Epithelial cell of proximal tubule (primary cell): ENCODE data around the gene TFIP11. TPM values are rescaled to one million over a fixed set of nuclear protein-coding genes. Genes with fewer than 3 reads are reported as not detected.

ENCODE experiments used
- DNase-seq: peaks from one replicate; pipeline ENCODE4 v3.0.0-alpha.2; 2011; ENCODE audit warnings: low read depth
- H3K4me3 ChIP-seq: 2 replicates; pipeline ENCODE4 v1.5.1; 2011; ENCODE audit warnings: low read depth, mild to moderate bottlenecking, low read length
- total RNA-seq: library from RNA; depleted of rRNA; stranded (reverse); fragments of >200 nt; gene quantifications from 2 replicates; pipeline ENCODE4 v1.2.3, GENCODE V29; 2015
- TF ChIP-seq, protein P1 (sequence below): conservative IDR thresholded peaks from 2 replicates; pipeline ENCODE4 v1.5.1; 2012; ENCODE audit warnings: low read depth, mild to moderate bottlenecking, low read length

TFIP11 gene
- total RNA-seq, 1 donor from 2014 or later = 17.8 TPM

DNA sequence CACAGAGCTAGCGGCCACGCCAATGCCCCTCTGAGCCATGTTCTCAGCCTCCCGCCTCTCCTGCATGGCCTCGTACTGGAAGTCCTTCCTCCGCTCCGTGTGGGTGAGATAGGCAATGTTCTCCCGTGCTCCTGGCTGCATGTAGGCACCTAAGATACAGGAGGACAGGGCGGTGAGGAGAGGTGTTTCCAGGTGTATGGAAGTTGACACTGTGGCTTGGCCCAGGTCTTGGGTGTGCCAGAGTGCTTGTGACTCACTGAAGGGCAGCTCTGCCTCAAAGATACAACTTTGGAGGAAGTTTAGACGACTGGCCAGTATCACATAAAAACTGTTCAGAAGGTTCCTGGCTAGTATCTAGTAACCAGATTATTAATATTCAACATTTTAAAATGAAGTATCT, 20.1 kb downstream of the TFIP11 start:
- TF ChIP-seq, protein P1, sequence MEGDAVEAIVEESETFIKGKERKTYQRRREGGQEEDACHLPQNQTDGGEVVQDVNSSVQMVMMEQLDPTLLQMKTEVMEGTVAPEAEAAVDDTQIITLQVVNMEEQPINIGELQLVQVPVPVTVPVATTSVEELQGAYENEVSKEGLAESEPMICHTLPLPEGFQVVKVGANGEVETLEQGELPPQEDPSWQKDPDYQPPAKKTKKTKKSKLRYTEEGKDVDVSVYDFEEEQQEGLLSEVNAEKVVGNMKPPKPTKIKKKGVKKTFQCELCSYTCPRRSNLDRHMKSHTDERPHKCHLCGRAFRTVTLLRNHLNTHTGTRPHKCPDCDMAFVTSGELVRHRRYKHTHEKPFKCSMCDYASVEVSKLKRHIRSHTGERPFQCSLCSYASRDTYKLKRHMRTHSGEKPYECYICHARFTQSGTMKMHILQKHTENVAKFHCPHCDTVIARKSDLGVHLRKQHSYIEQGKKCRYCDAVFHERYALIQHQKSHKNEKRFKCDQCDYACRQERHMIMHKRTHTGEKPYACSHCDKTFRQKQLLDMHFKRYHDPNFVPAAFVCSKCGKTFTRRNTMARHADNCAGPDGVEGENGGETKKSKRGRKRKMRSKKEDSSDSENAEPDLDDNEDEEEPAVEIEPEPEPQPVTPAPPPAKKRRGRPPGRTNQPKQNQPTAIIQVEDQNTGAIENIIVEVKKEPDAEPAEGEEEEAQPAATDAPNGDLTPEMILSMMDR = no peak
- H3K4me3 ChIP-seq = no peak overlapping the region
- no peak for DNase-seq

DNA sequence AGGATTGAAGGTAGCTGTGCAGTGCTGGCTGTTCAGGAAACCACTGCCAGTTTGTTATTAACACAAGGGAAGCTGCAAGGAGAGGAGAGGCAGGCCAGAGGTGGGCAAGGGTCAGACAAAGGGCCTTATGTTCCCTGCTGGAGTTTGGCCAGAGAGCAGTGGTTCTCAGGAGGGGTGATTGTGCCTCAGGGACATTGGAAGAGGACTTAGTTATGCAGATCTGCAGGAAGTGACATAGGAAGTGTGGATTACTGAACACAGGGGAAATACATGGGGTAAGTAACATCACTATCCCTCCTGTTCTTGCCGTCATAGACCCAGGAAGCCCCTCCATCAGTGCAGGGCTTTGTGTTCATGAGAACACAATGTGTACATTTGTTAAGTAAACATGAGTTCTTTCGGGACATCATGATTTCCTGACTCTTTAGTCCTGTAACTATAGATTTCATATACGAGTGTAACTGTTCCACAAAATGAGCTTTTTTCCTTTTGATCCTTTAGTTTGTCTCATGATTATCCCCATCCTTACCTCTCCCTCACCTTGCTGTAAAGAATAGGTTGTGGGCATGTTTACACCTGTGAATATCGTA, 22.7 kb downstream of the TFIP11 start:
- no peak for DNase-seq
- TF ChIP-seq, protein P1 = no peak

DNA sequence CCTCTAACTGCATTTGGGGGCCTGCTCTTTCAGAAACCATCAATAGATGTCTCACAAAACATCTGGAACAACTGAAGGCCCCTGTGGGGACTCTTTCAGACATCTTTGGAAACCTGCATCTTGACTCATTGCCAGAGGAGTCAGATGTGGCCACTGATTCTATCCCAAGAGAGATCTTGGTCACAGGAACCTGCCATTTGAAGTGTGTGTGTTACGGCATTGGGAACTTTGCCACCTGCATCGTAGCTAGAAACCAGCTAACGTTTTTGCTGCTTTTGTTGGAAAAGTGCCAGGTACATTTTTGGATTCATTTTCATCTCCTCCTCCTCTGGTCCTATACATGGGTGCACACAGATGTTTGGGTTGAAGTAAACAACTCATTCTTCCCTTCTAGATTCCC, 24.3 kb downstream of the TFIP11 start:
- TF ChIP-seq, protein P1 = no peak
- no peak overlapping the region for H3K4me3 ChIP-seq
- no peak for DNase-seq

More for the DNA sequence above, 22.7 kb downstream of the TFIP11 start:
- no peak overlapping the region for H3K4me3 ChIP-seq

DNA sequence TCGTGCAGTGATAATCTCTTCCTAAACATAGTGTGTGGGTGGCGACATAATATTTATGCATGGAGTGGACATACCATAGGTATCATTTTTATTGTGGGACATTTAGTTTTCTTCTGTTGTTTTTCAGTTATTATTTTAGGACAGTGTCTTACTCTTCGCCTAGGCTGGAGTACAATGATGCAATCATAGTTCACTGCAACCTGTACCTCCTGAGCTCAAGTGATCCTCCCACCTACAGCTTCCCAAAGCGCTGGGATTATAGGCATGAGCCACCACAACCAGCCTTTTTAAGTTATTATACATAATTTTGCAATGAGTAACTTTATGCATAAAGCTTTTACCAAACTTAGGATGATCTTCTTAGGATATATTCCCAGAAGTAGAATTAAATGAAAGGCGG, 25.9 kb downstream of the TFIP11 start:
- no peak overlapping the region for H3K4me3 ChIP-seq
- TF ChIP-seq, protein P1 = no peak
- no peak for DNase-seq

DNA sequence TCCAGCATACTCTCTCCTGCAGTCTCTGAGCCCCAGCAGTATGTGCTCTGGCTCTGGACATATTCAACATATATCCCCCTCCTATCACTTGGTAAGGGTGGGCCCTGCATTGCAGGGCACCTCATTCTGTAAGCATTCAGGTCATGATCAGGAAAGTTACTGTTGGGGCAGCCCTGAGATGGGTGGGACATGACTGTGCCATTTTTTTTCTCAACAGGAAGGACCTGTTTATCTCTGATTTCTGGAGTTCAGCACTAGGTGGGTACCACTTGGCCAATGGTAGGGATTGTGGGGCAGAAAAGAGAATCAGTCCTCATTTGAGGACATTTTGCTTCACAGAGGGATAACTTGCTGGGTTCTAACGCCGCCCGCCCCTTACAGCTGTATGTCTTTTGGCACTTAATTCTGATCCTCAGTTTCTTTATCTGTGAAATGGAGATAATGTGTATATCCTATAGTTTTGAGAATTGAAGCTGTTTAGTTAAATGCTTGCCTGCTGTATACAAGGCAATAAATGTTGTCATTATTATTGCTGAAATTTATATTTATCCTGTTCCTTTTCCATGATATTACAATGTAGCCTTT, 26.4 kb downstream of the TFIP11 start:
- DNase-seq = no peak
- no peak overlapping the region for H3K4me3 ChIP-seq
- TF ChIP-seq, protein P1 = no peak

DNA sequence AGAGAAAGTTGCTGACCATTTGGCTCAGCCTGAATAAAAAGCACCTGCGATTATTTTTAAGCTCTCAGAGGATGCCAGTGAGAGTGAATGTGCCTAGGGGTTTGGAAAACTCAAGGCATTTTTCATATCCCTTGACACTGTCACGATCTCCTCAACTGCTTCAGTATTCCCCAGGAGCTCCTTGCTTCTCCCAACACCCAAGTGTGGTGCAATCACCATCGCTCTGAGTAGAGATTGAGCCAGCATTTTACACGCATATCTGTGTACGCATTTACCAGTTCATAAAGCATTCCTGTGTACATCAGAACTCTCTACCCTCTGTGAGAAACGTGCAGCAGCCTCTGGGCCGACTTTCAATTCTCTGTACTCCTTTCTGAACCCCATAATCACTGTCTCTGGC, 27.3 kb downstream of the TFIP11 start:
- TF ChIP-seq, protein P1 = no peak
- peak overlapping the region; percentile 94 for H3K4me3 ChIP-seq

DNA sequence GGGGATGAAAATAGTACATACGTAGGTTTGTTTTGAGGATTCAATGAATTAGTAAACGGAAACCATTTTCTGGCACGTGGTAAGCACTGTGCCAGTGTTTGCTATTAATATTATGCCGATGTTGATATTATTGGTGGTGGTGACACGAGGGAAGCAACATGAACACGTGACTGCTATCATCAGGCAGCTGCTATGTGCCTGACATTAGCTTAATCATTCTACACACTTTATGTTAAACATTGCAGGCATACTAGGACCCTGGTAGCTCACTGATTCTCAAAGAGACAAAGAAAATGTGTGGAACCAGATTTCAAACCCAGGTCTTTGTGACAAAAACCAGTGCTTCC, 27.9 kb downstream of the TFIP11 start:
- peak overlapping the region; percentile 94 for H3K4me3 ChIP-seq
- DNase-seq = no peak
- TF ChIP-seq, protein P1 = no peak

More for the DNA sequence above, 27.3 kb downstream of the TFIP11 start:
- DNase-seq = no peak
